Stimulated activated CD8-positive, alpha-beta memory T cell treated with anti-CD3 and anti-CD28 coated beads, Interleukin-7, amount 100 ng/mL, for 4 hours (primary cell): ENCODE results near the gene MIEF1.

ENCODE experiments used
- DNase-seq, 2 donors: peaks; one replicate each; pipeline ENCODE4 v3.0.0-alpha.2; 2020; ENCODE audit warnings: low read depth in 2 of 2

Gene MIEF1

DNA sequence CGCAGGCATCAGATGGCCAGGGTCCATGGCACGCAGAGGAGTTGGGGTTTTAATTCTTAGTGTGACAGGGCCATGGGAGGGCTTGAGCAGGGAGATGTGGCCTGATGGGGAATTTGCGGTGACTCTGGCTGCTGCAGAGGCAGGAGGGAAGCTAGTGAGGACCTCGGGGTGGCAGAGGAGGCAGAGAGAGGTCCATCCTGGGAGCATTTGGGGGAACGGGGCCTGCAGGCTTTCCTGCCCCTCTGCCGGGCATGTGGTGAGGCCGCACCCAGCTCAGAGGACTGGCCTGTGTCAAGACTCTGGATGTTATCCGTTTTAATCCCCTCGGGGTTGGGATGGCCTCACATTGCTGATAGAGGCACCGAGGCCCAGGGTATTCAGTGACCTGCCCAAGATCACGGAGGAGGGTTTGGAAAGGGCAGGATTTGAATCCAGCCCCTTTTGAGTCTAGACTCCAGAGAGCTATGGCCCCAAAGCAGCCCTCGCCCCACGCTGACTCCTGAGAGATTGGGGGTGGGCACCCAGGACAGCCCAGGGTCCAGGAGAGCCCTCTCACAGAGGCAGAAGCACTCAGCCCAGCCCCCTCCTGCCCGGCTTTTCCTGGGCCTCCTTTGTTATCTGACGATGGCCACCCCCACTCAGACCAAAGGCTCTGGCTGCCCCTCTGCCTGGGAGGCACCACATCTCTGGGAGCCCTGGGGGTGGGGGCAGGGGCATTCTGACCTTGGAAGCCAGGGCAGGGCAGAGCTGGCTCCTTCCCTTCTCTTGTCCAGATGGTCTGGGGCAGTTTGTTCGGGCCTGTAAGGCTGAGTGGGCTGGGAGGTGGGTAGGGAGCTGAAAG, 31.4 kb upstream of the MIEF1 start:
- no peak for DNase-seq

DNA sequence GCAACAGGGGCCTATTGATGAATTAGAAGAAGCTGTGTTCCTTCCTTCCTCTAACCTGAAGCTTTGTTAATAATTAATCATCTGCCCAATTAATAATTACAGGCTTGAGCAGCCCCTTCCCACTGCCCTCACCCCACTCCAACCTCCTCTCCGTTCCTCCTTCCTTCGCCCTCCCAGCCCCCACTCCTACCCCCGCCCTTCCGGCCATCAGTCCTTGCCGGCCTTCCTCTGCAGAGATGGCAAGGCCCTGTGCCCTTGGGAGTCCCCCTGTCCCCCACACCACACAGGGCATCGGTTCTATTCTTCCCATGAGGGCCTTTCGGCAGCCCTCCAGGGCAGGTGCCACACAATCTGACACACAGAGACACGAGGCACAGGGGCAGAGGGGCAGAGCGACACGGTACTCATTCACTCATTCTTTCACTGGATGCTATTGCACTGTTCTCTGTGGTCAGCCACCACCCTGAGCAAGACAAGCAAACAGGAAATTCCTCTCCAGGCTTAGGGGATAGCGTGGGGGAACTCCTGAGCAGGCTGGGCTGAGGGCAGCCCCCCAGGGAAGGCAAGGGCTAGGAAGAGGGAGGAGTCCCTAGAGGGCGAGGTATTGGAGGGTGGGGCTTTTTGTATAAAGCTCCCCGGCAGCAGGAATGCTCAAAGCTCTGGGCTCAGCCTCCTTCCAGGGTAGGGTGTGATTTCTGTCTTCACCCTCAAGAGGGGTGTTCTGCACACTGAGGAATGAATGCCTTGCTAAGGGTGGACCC, 30.5 kb upstream of the MIEF1 start:
- DNase-seq: no peak

DNA sequence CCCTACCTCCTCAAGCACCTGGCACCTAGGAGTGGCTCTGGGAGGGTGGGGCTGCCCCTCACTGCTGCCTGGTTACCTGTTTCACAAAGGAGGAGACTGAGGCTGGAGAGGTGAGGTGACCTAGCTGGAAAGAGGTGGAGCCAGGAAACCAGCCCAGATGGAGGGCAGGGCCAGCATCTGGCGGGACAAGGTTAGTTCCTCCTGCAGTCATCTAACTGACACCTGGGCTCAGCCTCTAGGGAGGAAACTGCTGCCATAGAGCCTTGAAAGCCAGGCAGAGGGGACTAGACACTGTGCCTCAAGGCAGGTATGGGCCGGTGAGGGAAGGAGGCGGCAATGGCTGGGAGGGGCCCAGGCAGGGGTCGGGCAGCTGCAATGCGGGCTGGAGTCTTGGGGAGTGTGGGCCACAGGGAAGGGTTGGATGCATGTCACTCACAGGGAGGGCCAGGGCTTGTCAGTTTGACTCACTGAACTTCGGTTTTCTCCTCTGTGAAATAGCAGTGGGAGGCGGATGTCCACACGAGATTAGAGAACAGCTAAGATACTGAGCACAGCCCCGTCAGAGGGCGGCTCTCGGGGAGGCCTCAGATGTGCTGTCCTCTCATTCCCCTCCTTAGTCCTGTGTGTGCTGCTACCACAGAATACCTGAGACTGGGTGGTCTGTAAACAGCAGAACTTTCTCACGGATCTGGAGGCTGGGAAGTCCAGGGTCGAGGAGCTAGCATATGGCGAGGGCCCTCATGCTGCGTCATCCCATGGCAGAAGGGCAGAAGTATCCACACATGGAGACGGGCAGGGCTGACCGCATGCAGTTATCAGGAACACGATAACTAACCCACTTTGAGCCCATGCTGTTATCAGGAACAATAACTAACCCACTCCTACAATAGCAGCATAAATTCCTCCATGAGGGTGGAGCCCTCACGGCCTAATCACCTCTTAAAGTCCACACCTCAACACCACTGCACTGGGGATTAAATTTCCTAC, 29.2 kb upstream of the MIEF1 start:
- DNase-seq: no peak

DNA sequence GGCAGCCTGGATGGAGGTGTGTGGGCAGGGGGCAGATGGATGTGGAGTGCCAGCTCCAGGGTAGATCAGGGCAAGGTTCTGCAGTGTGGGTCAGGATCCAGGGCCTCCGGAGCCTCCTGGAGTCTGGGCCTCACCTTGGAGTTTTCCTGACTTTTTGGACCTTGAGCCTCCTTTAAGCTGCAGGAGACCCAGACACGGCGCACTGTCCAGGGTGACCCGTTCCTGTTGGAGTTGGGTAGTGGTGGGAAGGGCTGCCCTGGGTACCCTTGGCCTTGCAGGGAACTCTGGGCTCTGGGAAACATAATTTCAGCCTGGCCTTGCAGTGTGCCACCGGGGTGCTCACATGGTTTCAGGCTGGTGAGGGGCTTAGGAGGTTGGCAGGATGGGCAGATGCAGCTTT, 28.2 kb upstream of the MIEF1 start:
- no peak for DNase-seq

DNA sequence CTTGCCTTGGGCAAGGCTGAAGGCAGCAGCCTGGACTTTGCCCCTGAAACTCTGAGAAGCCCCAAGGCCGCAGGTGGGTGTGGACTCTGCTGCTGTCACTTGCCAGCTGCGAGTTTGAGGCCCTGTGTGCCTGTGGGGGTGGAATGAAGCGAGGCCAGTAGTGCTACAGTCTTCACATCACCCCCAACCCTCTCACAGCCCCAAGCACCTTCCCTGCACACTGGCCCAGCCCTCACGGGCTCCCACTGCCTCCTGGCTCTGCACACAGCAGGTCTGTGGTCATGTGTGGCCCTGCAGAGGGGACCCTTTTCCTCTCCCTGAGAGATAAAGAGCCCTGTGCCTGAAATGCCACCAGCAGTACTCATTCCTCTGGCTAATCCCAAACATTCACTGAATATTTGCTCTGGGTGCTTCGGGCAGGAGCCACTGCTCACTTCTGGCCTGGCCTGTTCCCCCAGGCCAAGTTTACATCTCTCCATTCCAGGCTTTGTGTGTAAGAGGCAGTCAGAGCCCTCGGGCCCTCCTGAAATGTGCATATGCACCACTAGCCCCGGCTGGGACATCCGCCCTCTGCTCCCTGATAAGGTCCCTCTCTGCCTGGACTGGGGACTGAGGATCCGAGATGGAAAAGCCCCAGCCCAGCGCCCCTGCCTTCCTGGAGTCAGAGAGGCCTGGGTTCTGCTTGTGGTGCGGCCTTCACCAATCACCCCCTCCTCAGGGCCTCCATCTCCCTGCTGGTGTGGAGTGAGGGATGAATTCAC, 27.6 kb upstream of the MIEF1 start:
- no peak for DNase-seq

DNA sequence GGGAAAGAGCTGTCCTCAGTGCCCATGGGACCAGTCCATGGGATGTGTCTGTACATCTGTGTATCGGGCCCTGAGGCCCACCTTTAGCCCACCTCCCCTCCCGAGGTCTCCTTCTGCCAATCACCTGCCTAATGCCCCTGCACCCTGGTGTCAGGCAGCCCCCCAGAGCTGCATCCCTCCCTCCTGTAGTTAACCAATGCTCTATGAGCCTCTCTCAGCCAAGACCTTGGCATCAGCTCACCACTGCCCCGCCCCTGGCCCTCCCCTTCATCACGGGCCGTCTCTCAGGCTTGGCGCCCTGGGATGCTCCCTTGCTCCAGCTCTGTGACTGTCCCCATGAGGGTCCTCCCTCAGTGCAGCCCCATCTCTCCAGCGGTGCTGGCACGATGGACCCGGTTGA, 26.8 kb upstream of the MIEF1 start:
- no peak for DNase-seq

DNA sequence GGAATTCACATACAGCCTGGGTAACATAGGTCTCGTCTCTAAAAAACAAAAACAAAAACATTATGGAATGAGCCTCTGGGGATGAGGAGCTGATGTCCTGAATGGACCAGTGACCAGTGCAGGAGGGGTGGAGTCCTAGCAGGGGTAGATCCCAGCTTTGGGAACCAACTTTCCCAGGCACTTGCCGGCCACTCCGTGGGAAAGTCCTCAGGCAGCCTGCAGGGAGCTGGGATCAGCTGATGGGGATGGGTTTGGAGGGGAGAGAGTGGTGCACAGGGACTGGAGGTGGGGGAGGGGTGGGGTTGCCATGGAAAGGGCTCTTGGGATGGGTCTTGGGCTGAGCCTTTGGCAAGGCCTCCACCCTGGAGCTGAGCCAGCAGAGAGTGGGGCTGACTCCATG, 26.2 kb upstream of the MIEF1 start:
- DNase-seq: no peak

DNA sequence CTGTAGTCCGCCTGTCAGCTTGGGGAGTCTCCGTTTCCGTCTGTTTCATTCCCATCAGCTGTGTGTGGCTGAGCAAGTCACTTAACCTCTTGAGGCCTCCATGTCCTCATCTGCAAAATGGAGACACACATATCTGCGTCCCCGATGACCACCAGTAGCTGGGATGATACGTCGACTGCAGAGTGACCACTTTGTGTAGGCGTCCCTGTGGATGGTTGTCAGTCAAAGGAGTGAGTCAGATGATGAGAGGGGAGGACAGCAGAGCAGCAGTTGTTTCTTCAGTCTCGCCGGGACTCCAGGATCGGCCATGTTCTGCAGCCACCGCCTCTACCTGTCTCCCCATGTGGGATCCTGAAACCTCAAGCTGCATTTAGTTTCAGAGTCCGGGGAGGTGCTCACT, 25.4 kb upstream of the MIEF1 start:
- no peak for DNase-seq

DNA sequence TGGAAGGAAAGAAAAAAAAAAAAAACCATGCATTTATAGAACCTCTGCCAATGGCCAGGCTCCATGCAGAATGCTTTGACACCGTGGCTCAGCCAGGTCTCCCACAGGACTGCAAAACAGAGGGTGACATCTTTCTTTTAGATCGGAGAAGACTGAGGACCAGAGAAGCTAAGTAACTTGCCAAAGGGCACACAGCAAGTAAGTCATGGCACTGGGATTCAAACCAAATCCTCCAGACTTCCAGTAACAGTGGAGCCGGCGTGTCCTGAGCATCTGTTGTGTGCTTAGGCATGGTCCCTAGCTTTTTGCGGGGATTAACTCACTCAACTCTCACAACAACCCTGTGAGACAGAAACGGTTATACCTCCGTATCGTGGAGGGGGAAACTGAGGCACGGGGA, 24.5 kb upstream of the MIEF1 start:
- no peak for DNase-seq

DNA sequence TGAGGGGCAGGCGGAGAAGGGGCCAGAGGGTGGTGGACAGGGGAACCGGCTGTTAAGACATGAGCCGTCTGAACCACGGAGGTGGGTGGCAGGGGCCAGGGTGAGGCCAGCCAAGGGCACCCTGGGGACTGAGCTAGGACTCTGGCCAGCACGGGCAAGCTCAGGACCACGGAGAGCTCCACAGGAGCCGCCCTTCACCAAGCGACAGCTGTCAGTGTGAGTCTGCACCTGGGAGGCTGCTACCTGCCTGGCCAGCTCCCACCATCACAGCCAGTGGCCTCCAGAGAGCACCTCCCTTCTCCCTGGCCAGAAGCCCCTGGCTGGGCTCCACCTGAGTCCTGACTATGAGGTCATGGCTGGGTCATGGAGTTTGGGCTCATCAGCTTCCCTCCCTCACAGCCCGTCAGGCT, 23.6 kb upstream of the MIEF1 start:
- DNase-seq: no peak

DNA sequence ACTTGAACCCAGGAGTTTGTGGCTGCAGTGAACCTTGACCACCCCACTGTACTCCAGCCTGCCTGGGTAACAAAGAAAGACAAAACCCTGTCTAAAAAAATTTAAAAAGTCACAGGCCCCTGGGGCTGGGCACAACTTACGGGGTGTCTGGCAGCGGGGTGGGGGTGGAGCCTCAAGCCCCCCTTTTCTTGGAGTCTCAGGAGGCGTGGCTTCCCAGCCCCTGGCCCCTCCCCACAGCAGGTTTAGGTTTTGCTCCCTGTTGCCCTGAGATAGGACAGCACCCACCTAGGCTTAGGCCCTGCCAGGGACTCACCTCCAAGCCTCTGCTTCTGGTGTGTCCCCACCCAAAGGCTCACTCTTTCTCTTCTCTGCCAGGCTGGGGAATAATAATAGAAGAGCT, 22.8 kb upstream of the MIEF1 start:
- no peak for DNase-seq

DNA sequence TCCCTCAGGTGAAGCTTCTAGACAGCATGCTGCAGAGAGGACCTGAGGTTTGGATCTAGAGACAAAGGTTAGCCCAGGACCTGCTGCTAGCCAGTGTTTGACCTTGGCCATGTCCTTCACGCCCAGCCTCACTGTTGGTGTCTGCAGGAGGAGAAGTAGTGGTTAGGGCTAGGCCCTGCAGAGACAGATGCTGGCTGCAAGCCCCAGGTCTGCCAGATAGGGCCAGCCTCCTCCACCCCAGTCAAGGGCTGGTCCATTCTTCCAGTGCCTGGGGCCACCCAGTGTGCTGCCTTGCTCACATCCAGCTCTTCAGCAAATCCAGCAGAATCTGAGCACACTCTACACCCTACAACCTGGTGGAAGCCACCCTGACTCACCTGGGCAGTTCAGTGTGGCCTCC, 21.5 kb upstream of the MIEF1 start:
- no peak for DNase-seq

DNA sequence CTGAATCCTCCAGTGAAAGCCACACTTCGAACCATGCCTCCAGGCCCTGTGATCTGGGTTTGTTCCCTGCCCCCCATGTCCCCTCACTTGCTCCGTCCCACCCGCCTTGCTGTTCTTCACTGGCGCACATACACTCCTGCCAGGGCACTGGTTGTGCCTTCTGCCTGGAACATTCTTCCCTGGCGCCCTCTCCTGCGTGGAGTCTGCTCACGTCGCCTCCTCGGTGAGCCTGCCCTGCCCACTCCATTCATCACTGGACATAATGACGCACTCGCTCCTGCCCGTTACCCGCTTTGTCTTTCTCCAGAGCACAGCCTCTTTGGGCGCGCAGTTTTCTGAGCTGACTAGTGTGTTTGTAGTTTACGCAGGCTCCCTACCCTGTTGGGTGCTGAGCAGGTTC, 21.0 kb upstream of the MIEF1 start:
- no peak for DNase-seq

DNA sequence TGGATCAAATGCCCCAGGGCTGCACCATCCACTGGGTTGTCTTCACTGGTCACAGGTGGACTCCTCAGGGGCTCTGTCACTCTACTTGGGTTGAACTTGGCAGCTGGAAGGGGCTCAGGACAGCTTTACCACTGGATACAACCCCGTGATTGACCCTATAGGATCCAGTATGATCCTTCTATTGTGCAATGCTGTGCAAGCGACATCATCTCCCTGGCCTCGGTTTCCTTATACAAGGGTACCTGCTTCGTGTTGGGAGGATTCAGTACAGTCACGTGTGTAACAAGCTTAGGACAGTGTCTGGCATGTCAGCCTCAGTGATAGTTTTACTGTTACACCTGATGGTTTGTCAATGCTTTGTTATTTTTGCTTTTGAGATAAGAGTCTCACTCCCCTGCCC, 20.5 kb upstream of the MIEF1 start:
- DNase-seq: no peak

DNA sequence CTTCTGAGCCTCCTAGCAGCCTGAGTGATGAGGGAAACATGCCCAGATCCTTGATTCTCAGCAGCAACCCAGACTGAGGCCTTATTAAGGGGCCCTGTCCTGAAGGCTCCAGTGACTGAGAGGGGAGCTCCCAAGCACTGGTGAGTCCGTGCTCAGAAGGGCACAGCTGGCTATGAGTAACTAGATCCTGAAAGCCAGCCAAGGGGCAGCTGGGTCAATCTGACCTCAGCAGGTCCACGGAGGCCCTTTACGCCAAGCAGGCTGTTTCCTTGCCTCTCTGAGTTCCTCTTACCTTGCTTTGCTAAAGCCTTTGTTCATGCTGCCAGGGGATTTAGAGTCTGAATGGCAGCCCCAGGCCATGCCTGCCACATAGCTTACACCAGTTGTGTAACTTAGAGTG, 19.3 kb upstream of the MIEF1 start:
- DNase-seq: no peak

DNA sequence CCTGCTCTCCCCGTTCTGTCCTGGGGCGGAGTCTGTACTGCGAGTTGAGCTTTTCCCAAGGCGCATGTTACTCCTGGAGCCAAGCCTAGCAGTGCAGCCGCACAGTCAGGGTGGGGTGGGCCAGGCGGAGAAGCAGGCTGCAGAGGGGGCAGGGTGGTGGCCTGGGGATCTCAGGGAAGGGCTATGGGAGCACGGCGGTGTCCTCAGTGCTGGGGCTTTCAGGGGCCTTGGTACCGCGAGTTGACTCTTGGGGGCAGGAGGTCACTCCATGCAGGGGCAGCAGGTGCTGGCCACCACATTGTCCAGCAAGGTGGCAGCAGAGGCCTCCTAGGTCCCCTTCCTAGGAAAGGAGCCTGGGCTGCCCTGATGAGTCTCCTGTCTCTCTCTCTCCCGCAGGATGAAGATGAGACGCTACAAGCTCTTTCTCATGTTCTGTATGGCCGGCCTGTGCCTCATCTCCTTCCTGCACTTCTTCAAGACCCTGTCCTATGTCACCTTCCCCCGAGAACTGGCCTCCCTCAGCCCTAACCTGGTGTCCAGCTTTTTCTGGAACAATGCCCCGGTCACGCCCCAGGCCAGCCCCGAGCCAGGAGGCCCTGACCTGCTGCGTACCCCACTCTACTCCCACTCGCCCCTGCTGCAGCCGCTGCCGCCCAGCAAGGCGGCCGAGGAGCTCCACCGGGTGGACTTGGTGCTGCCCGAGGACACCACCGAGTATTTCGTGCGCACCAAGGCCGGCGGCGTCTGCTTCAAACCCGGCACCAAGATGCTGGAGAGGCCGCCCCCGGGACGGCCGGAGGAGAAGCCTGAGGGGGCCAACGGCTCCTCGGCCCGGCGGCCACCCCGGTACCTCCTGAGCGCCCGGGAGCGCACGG, 14.9 kb upstream of the MIEF1 start:
- DNase-seq: no peak

DNA sequence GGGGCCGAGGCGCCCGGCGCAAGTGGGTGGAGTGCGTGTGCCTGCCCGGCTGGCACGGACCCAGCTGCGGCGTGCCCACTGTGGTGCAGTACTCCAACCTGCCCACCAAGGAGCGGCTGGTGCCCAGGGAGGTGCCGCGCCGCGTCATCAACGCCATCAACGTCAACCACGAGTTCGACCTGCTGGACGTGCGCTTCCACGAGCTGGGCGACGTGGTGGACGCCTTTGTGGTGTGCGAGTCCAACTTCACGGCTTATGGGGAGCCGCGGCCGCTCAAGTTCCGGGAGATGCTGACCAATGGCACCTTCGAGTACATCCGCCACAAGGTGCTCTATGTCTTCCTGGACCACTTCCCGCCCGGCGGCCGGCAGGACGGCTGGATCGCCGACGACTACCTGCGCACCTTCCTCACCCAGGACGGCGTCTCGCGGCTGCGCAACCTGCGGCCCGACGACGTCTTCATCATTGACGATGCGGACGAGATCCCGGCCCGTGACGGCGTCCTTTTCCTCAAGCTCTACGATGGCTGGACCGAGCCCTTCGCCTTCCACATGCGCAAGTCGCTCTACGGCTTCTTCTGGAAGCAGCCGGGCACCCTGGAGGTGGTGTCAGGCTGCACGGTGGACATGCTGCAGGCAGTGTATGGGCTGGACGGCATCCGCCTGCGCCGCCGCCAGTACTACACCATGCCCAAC, 14.1 kb upstream of the MIEF1 start:
- DNase-seq: no peak

DNA sequence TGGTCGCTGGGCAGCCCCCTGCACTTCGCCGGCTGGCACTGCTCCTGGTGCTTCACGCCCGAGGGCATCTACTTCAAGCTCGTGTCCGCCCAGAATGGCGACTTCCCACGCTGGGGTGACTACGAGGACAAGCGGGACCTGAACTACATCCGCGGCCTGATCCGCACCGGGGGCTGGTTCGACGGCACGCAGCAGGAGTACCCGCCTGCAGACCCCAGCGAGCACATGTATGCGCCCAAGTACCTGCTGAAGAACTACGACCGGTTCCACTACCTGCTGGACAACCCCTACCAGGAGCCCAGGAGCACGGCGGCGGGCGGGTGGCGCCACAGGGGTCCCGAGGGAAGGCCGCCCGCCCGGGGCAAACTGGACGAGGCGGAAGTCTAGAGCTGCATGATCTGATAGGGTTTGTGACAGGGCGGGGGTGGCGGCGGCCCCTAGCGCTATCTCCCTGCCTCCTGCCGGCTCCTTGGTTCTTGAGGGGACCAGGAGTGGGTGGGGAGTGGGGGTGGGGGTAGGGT, 13.5 kb upstream of the MIEF1 start:
- DNase-seq: no peak
